OCI-LY3 (cell line): ENCODE measurements around the gene BICD1.

Source experiments
- CTCF ChIP-seq: fragments of 200-600, 300-600 bp; sonication (generic); IDR thresholded peaks from 2 replicates; pipeline ENCODE4 v1.5.1; 2014; ENCODE audit warnings: antibody characterized with exemption, low read length, low read depth
- EZH2phosphoT487 ChIP-seq: fragments of 200-600 bp; shearing (Covaris generic); IDR thresholded peaks from 2 replicates; pipeline ENCODE4 v1.6.1; 2018; ENCODE audit warnings: antibody characterized with exemption, mixed run types, low read depth

GRCh38 chr12:32161058-32161457 lies 54.4 kb downstream of the BICD1 start:
- TF ChIP-seq CTCF (no peak), EZH2phosphoT487 (no peak)
